Neuron (in vitro differentiated cells): Measurements from ENCODE around the gene NDUFS7.

Experiments used
- H2AFZ ChIP-seq: one replicate; pipeline ENCODE4 v1.6.1; 2013; ENCODE audit warnings: low read depth, mild to moderate bottlenecking, inconsistent platforms, low read length, moderate library complexity
- H3K27me3 ChIP-seq: one replicate; pipeline ENCODE4 v1.6.1; 2013; ENCODE audit warnings: low read length; ENCODE audit not compliant: insufficient read depth
- H3K36me3 ChIP-seq: one replicate; pipeline ENCODE4 v1.6.1; 2013; ENCODE audit warnings: low read length; ENCODE audit not compliant: insufficient read depth
- H3K4me1 ChIP-seq: one replicate; pipeline ENCODE4 v1.6.1; 2013; ENCODE audit warnings: low read length; ENCODE audit not compliant: insufficient read depth
- H3K4me3 ChIP-seq: 2 replicates; pipeline ENCODE4 v1.5.1; 2013; ENCODE audit warnings: mild to moderate bottlenecking, low read length, moderate library complexity
- H3K9me3 ChIP-seq: one replicate; pipeline ENCODE4 v1.6.1; 2013; ENCODE audit warnings: low read length

Gene NDUFS7

DNA sequence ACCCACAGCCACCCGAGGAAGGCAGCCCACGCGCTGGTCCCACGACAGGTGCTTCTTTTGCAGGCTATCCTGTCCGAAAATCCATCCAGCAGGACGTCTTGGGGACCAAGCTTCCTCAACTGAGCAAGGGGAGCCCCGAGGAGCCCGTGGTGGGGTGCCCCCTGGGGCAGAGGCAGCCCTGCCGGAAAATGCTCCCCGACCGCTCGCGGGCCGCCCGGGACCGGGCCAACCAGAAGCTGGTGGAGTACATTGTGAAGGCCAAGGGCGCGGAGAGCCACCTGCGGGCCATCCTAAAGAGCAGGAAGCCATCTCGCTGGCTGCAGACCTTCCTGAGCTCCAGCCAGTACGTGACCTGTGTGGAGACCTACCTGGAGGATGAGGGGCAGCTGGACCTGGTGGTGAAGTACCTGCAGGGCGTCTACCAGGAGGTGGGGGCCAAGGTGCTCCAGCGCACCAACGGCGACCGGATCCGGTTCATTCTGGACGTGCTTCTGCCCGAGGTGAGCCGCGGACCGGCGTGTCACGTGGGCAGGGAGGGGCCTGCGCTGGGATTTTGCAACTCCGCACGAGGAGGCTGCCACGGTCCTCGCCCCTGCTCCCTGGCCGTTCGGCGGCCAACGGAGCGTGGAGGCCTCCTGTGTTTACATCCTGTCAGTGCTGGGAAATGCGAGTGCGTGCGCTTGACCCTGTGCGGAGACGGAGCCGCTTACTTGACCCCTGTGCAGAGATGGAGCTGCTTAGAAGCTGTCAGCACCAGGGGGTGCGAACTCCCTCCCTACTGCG, 12.9 kb upstream of the NDUFS7 start:
- H3K36me3 ChIP-seq, result peaks cover 72% of the 10 kb centered on the region

DNA sequence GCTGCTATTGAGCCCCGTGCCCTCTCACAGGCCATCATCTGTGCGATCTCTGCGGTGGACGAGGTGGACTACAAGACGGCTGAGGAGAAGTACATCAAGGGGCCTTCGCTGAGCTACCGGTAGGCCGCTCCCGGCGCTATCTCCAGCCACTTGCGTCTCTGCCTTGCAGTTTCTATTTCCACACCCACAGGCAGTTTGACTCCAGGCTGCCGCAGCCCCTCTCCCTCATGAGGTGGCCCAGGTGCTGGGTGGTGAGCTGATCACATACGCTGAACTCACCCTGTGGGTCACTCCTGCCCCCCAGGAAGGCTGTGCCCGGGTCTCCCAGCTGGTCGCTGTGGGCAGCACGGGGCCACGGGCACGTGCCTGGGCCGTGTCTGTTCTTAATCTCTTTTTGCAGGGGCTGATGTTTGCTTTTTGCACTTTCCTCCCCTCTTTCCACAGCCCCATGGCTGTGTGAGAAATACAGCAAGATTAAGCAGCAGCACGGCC, 10.6 kb upstream of the NDUFS7 start:
- Histone ChIP-seq H2AFZ (no peak overlapping the region), H3K9me3 (no peaks in the 10 kb centered on the region), H3K4me1 (no peaks in the 10 kb centered on the region), H3K36me3 (peaks cover 64% of the 10 kb centered on the region), H3K27me3 (no peaks in the 10 kb centered on the region), H3K4me3 (no peak overlapping the region)

More for the DNA sequence above, 12.9 kb upstream of the NDUFS7 start:
- no peak overlapping the region for H3K4me3 ChIP-seq
- H2AFZ ChIP-seq, result no peak overlapping the region
- H3K27me3 ChIP-seq, result no peaks in the 10 kb centered on the region
- no peaks in the 10 kb centered on the region for H3K9me3 ChIP-seq
- H3K4me1 ChIP-seq, result no peaks in the 10 kb centered on the region

DNA sequence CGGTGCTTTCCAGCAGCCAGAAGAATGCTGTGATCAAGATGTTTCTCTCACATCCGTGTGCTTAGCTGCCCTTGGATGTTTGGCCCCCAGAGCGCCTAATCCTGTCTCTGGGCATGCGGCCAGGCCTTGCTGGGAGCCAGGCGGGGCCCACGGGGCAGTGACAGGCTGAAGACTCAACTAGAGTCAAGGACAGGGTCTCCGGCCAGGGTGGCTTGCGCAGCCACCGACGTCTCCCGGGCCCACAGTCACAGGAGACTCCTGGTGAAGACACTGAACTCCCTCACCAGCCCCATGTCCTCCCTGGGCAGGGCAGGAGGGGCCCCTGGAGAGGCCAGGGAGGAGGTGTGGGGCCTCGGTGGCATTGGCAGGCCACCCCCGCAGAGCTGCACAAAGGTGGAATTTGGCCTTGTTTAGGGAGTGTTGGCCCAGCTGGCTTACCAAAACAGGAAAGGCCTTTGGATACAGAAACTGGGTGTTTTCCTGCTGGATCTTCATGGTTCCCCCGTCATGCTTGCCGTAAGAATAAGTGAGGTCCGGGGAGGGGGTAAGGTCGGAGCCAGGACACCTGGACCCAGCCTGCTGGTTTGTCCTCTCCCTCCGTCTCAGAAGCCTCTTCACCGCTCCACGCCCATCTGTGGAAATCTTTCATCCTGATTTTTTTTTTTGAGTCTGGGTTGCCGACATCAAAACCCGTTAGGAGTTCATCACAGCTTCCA, 10.0 kb upstream of the NDUFS7 start:
- H3K27me3 ChIP-seq, result no peaks in the 10 kb centered on the region
- H3K4me1 ChIP-seq, result no peaks in the 10 kb centered on the region
- no peak overlapping the region for H3K4me3 ChIP-seq
- peaks cover 61% of the 10 kb centered on the region for H3K36me3 ChIP-seq
- no peak overlapping the region for H2AFZ ChIP-seq
- no peaks in the 10 kb centered on the region for H3K9me3 ChIP-seq

DNA sequence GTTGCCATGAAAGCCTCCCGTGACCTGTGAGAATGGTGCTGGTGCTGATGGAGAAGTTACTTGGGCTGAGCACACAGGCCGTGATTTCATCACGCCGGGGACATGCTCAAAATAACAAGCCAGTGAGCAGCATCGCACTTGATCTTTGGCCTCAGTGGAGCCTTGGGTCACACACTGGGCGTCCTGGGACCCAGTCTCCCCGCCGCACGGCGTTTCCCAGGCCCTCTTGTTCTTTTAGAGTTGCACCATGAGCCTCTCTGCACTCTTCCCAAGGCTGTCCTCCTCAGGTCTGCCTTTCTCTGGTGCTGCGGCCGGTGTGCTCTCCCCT, 9.5 kb upstream of the NDUFS7 start:
- H2AFZ ChIP-seq, result no peak overlapping the region
- H3K9me3 ChIP-seq, result no peaks in the 10 kb centered on the region
- H3K4me1 ChIP-seq, result no peaks in the 10 kb centered on the region
- no peak overlapping the region for H3K4me3 ChIP-seq
- H3K36me3 ChIP-seq, result peaks cover 59% of the 10 kb centered on the region
- no peaks in the 10 kb centered on the region for H3K27me3 ChIP-seq

DNA sequence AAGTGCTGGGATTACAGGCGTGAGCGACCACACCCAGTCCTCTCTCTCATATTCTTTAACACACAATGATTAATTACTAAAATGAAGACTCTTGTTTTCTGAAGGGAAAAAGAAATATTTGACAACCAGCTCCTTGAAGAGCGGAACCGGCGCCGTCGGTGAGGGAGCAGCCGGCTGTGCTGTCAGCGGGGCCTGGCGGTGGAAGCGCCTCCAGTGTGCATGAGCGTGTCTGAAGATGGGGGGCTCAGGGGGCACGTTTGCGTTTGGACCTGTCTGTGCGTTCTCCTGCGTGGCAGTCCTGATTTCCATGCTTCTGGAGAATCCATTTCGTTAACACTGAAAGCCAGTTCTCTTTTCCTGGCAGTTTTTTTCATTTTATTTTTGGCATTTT, 7.3 kb upstream of the NDUFS7 start:
- Histone ChIP-seq H2AFZ (no peak overlapping the region), H3K36me3 (peaks cover 37% of the 10 kb centered on the region), H3K27me3 (no peaks in the 10 kb centered on the region), H3K9me3 (no peaks in the 10 kb centered on the region), H3K4me1 (peaks cover 4% of the 10 kb centered on the region), H3K4me3 (no peak overlapping the region)

DNA sequence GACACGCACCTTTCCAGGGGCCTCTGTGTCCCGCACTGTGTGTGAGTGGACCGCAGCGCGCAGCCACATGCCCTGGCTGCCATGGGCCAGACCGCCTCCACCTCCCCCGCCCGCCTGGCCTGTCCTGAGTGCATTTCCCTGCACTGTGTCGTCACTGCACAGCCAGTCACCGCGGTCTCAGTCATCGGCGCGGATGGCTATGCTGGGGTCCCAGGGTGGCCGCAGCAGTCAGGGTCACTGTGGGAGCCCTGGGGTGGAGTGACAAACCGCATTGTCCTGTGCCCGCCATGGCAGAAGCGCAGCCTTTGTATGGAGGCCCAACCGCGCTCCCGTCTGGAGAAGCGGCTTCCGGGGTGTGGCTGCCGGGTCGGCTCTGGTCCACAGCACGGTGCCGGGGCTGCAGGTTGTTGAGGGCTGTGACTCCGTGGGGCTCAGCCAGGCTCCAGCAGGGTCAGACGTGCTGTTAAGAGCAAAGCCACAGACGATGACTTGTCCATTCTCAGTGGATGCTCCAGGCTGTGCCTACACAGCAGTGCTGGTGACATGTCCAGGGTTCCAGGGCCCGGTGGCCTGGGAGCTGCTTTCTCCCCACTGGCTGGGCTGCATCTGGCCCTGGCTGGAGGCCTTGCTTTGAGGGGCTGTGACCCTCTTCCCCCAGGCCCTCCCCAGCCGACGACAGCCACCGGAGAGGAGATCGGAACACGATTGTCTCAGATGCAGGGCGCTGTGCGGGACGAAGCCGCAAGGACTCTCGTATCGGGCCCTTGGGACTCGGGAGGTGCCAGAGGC, 6.3 kb upstream of the NDUFS7 start:
- peaks cover 7% of the 10 kb centered on the region for H3K4me1 ChIP-seq
- no peaks in the 10 kb centered on the region for H3K9me3 ChIP-seq
- H2AFZ ChIP-seq, result no peak overlapping the region
- no peak overlapping the region for H3K4me3 ChIP-seq
- no peaks in the 10 kb centered on the region for H3K27me3 ChIP-seq
- peaks cover 33% of the 10 kb centered on the region for H3K36me3 ChIP-seq

DNA sequence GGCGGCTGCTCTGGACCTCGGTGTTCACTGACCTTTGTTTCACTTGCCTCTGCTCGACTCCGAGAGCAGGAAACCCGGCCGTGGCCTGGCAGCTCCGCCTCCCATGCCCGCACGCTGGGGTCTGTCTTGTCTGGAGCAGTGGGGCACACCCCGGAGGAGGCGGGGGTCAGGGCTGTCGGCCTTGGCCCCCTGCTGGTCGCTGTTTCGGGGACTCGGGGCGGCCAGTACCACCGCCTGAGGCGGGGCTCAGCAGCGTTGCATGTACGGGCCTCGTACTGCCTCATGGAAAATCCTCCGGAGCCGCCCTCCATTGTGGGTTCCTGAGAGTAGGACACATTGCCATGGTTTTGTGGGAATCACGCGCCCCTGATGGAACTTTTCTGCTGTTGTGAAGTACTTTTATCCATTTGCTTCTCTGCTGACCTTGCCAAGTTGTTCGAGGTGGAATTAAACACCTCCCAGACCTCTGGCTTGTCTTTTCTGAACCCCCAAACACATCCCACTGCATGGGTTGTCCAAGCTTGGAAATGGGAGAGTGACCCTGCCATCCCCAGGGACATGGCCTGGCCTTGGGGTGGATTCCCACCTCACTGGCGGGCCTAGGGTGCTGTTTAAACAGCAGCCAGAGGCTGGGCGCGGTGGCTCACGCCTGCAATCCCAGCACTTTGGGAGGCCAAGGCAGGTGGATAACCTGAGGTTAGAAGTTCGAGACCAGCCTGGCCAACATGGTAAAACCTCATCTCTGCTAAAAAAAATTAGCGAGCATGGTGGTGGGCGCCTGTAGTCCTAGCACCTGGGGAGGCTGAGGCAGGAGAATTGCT, 5.5 kb upstream of the NDUFS7 start:
- peaks cover 7% of the 10 kb centered on the region for H3K4me1 ChIP-seq
- H3K36me3 ChIP-seq, result peaks cover 29% of the 10 kb centered on the region
- H3K4me3 ChIP-seq, result no peak overlapping the region
- no peaks in the 10 kb centered on the region for H3K27me3 ChIP-seq
- H2AFZ ChIP-seq, result no peak overlapping the region
- no peaks in the 10 kb centered on the region for H3K9me3 ChIP-seq

DNA sequence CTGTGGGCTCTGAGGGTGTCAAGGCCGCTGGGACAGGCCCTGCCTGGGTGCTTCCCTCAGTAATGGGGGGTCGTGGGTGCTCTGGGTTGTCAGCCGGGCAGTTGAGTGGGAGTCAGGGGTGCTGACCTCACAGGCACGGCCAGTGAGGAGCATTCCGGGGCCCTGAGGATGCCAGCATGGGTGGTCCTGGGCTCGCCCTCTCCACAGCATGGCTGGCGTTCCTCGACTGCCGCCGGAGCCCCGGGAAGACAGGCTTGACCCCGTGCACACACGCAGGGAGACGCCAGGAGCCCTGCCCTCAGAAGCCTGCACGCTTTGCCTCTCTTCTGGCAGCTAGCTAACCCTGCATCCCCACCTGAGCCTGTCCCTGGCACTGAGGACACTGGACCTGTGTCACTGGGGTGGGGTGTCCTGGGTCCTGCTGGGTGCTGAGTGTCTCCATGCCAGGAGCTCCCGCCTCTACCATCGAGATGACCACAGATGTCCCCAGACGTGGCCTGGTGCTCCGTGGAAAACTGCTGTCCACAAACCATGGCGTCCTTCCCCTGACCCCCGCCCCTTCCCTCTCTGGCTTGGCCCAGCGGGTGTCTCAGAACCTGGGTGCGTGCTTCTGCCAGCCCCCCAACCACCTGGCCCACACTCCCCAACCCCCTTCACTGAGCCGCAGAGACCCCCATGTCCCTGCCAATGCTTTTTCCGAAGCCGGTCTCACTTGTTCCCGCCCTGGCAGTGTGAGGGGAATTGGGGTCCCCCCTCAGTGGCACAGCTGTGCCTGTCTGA, 4.4 kb upstream of the NDUFS7 start:
- Histone ChIP-seq H3K9me3 (no peaks in the 10 kb centered on the region), H3K27me3 (no peaks in the 10 kb centered on the region)

DNA sequence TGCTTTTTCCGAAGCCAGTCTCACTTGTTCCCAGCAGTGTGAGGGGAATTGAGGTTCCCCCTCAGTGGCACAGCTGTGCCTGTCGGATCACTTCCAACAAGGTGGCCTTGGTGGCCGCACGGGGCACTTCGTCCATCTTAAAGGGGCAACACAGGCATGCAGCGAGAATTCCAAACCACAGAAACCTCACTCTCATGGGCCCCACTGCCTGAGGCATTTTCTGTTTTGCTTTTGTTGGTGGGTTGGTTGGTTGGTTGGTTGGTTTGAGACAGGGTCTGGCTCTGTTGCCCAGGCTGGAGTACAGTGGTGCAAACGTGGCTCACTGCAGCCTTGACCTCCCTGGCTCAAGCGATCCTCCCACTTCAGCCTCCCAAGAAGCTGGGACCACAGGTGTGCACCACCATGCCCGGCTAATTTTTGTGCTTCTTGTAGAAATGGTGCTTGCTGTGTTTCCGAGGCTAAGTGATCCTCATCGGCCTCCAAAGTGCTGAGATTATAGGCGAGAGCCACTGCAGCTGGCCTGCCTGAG, 3.7 kb upstream of the NDUFS7 start:
- Histone ChIP-seq H3K36me3 (peaks cover 13% of the 10 kb centered on the region), H3K9me3 (no peaks in the 10 kb centered on the region), H3K4me1 (peaks cover 14% of the 10 kb centered on the region), H3K4me3 (no peak overlapping the region), H3K27me3 (no peaks in the 10 kb centered on the region), H2AFZ (no peak overlapping the region)

More for the DNA sequence above, 4.4 kb upstream of the NDUFS7 start:
- Histone ChIP-seq H3K4me1 (peaks cover 7% of the 10 kb centered on the region), H2AFZ (no peak overlapping the region), H3K36me3 (peaks cover 18% of the 10 kb centered on the region), H3K4me3 (no peak overlapping the region)

DNA sequence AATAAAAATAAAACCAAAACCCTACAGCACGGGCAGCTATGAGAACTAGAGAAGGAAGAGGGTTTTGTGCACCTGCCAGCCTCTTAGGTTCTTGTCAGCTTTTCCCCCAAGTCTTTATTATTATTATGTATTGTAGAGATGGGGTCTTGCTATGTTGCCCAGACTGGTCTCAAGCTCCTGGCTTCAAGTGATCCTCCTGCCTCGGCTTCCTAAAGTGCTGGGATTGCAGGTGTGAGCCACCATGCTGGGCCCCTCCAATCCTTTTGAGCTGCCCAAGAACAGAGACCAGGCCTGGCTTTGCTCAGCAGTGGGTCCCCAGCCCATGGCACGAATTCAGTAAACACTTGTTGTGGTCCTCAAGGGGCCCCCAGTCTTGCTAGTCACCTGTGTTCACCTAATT, 1.5 kb upstream of the NDUFS7 start:
- Histone ChIP-seq H3K4me3 (no peak overlapping the region), H3K27me3 (no peaks in the 10 kb centered on the region), H3K4me1 (peaks cover 14% of the 10 kb centered on the region), H2AFZ (no peak overlapping the region), H3K36me3 (peaks cover 12% of the 10 kb centered on the region), H3K9me3 (no peaks in the 10 kb centered on the region)

DNA sequence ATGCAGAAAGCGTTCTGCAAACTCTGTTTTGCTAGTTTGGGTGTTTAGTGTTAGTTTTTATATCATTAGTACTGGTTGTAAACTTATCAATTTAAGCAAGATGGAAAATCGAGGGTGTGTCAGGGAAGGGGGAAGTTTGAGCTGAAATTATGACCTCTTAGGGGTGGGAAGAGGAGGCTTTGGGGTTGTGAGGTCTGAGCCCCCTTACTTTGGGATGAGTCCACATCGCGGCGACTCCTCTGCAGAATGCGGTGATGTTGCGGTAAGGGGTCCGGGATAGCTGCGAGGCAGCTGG, 743 bp upstream of the NDUFS7 start:
- H3K36me3 ChIP-seq, result peaks cover 7% of the 10 kb centered on the region
- H3K4me3 ChIP-seq, result no peak overlapping the region
- H3K27me3 ChIP-seq, result no peaks in the 10 kb centered on the region
- H3K4me1 ChIP-seq, result peaks cover 14% of the 10 kb centered on the region
- H2AFZ ChIP-seq, result no peak overlapping the region
- no peaks in the 10 kb centered on the region for H3K9me3 ChIP-seq

DNA sequence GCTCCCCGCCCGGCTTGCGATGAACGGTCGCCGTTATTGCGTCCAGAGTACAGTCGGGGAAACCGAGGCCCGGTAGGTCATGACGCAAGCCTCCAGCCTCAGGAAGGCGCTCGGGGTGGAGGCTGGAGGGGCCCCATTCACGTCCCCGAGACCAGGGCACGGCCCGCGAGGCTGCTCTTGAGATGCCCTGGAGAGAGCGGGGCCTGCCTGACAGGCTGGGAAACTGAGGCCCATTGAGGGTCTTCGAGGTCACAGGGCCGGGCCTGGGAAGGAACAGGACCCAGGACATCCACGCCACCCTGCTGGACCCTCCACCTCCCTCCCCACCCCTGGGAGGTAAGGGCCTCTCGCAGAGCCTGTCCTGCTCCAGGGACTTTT, 367 bp downstream of the NDUFS7 start:
- Histone ChIP-seq H3K36me3 (peaks cover 9% of the 10 kb centered on the region), H2AFZ (peak overlapping the region; percentile 20), H3K4me3 (peak overlapping the region; percentile 89), H3K27me3 (no peaks in the 10 kb centered on the region), H3K9me3 (no peaks in the 10 kb centered on the region), H3K4me1 (peaks cover 14% of the 10 kb centered on the region)
